IMR-90 (cell line): ENCODE results near the gene HVCN1. TPM values are rescaled to one million over a fixed set of nuclear protein-coding genes. Genes with fewer than 3 reads are reported as not detected.

ENCODE experiments used
- ATAC-seq: fragments of 200-7000 bp; cut with Tn5 transposase; 2 replicates; pipeline ENCODE4 v1.9.1; 2020; ENCODE audit warnings: low read depth, mild to moderate bottlenecking, moderate library complexity
- BruUV-seq: library from RNA; stranded (reverse); fragments of 400-500 nt; replicated peaks from 2 replicates; lab custom pipeline; 2021; lab: Mats Ljungman, UMichigan
- CTCF ChIA-PET: fragments of 300-600 bp; formaldehyde crosslinking; extraction: SDS; loops from one replicate; lab custom pipeline; 2021; ENCODE audit warnings: antibody characterized with exemption; lab: Yijun Ruan, JAX
- POLR2A ChIA-PET: fragments of 300-600 bp; sonication (Branson Sonifier 250); formaldehyde crosslinking; loops from one replicate; lab custom pipeline; 2022; ENCODE audit warnings: antibody characterized with exemption; ENCODE audit not compliant: unreplicated experiment; lab: Charles Lee
- DNase-seq: peaks from one replicate; pipeline ENCODE4 v3.0.0; 2013
- H2AFZ ChIP-seq: replicated peaks from 2 replicates; pipeline ENCODE3; 2013; ENCODE audit warnings: low read length, mild to moderate bottlenecking; ENCODE audit not compliant: poor library complexity
- H2AK5ac ChIP-seq: 2 replicates; pipeline ENCODE4 v1.6.1; 2013; ENCODE audit warnings: low read depth, low read length, inconsistent platforms
- H2AK9ac ChIP-seq: replicated peaks from 2 replicates; pipeline ENCODE3; 2013; ENCODE audit warnings: mild to moderate bottlenecking, low read depth, low read length, moderate library complexity; ENCODE audit not compliant: poor library complexity
- H2BK120ac ChIP-seq: 2 replicates; pipeline ENCODE4 v1.6.1; 2013; ENCODE audit warnings: low read depth, low read length, inconsistent platforms
- H2BK15ac ChIP-seq: 3 replicates; pipeline ENCODE4 v1.6.1; 2013; ENCODE audit warnings: low read depth, low read length, inconsistent platforms
- H2BK20ac ChIP-seq: 2 replicates; pipeline ENCODE4 v1.6.1; 2013; ENCODE audit warnings: low read depth, mild to moderate bottlenecking, inconsistent platforms, low read length, moderate library complexity
- H2BK5ac ChIP-seq: 2 replicates; pipeline ENCODE4 v1.6.1; 2013; ENCODE audit warnings: mild to moderate bottlenecking, low read depth, low read length, inconsistent platforms; ENCODE audit not compliant: poor library complexity, severe bottlenecking
- H3K14ac ChIP-seq: replicated peaks from 2 replicates; pipeline ENCODE4 v1.6.1; 2013; ENCODE audit warnings: low read depth, low read length, inconsistent platforms
- H3K18ac ChIP-seq: 2 replicates; pipeline ENCODE4 v1.6.1; 2013; ENCODE audit warnings: low read depth, low read length, control low read depth
- H3K23ac ChIP-seq: 2 replicates; pipeline ENCODE4 v1.6.1; 2013; ENCODE audit warnings: low read depth, low read length, inconsistent platforms
- H3K27ac ChIP-seq: 2 replicates; pipeline ENCODE4 v1.5.1; 2013; ENCODE audit warnings: mild to moderate bottlenecking, control low read depth, low read length; ENCODE audit not compliant: insufficient read depth
- H3K27me3 ChIP-seq: 2 replicates; pipeline ENCODE4 v1.6.1; 2013; ENCODE audit warnings: low read length; ENCODE audit not compliant: control insufficient read depth, insufficient read depth
- H3K36me3 ChIP-seq: 2 replicates; pipeline ENCODE4 v1.6.1; 2013; ENCODE audit warnings: low read length, mixed read lengths; ENCODE audit not compliant: control insufficient read depth, insufficient read depth
- H3K4ac ChIP-seq: 2 replicates; pipeline ENCODE4 v1.6.1; 2013; ENCODE audit warnings: low read depth, low read length, inconsistent platforms
- H3K4me1 ChIP-seq: 2 replicates; pipeline ENCODE4 v1.6.1; 2013; ENCODE audit warnings: low read length, mixed read lengths; ENCODE audit not compliant: control insufficient read depth, insufficient read depth
- H3K4me2 ChIP-seq: 2 replicates; pipeline ENCODE4 v1.6.1; 2013; ENCODE audit warnings: low read depth, mild to moderate bottlenecking, control low read depth, low read length, moderate library complexity
- H3K4me3 ChIP-seq: 2 replicates; pipeline ENCODE4 v1.5.1; 2013; ENCODE audit warnings: low read depth, mild to moderate bottlenecking, control low read depth, low read length, moderate library complexity; ENCODE audit not compliant: insufficient read depth
- H3K56ac ChIP-seq: 2 replicates; pipeline ENCODE4 v1.6.1; 2013; ENCODE audit warnings: low read length, inconsistent platforms; ENCODE audit not compliant: insufficient read depth; ENCODE audit errors: extremely low read depth
- H3K79me1 ChIP-seq, 2 experiments: 2 replicates each; pipeline ENCODE4 v1.6.1; 2013; ENCODE audit warnings: low read length in 2 of 2, inconsistent platforms in 1 of 2, low read depth in 1 of 2
- H3K9ac ChIP-seq: 2 replicates; pipeline ENCODE4 v1.6.1; 2013; ENCODE audit warnings: low read depth, low read length, control low read depth
- H3K9me1 ChIP-seq: 2 replicates; pipeline ENCODE4 v1.6.1; 2013; ENCODE audit warnings: low read length, inconsistent platforms; ENCODE audit not compliant: insufficient read depth
- H3K9me3 ChIP-seq: 2 replicates; pipeline ENCODE4 v1.6.1; 2013; ENCODE audit warnings: low read length; ENCODE audit not compliant: control insufficient read depth, insufficient read depth
- H4K20me1 ChIP-seq: 2 replicates; pipeline ENCODE4 v1.6.1; 2013; ENCODE audit warnings: low read length, inconsistent platforms; ENCODE audit not compliant: insufficient read depth
- H4K5ac ChIP-seq: 2 replicates; pipeline ENCODE4 v1.6.1; 2013; ENCODE audit warnings: mild to moderate bottlenecking, low read depth, low read length, control low read depth
- H4K8ac ChIP-seq, 2 experiments: 2 replicates each; pipeline ENCODE4 v1.6.1; 2013; ENCODE audit warnings: low read depth in 2 of 2, low read length in 2 of 2, control low read depth in 1 of 2, inconsistent platforms in 1 of 2
- H4K91ac ChIP-seq: 2 replicates; pipeline ENCODE4 v1.6.1; 2013; ENCODE audit warnings: low read depth, low read length, inconsistent platforms; ENCODE audit not compliant: insufficient read depth
- FOS ChIP-seq: fragments of 150-350 bp; IDR thresholded peaks from 2 replicates; pipeline ENCODE4 v1.6.1; 2016; ENCODE audit warnings: low read depth, low read length
- WGBS, 2 experiments: methylation state at CpG; one replicate each; pipeline versions ENCODE4 v1.1.5 to v1.1.7; 2013; ENCODE audit warnings: missing lambda C conversion rate in 2 of 2; ENCODE audit not compliant: insufficient read length in 1 of 2; ENCODE audit errors: extremely low coverage in 2 of 2; 5-methylcytosine and 5-hydroxymethylcytosine counted together
- dilution Hi-C: fragments of 300-500 bp; cut with HindIII; formaldehyde crosslinking; loops from one replicate; pipeline ENCODE4 v1.14.3; 2018; ENCODE audit warnings: low sequenced_read_pairs; ENCODE audit not compliant: unreplicated experiment
- in situ Hi-C: fragments of 300-500 bp; cut with MboI; formaldehyde crosslinking; loops from 3 replicates; pipeline ENCODE4 v1.14.3; 2019; ENCODE audit warnings: low sequenced_read_pairs, inconsistent platforms, mixed read lengths
- intact Hi-C: fragments of 100-400 bp; cut with micrococcal nuclease; formaldehyde crosslinking; loops from 2 replicates; pipeline ENCODE4 v1.10.0; 2022
- polyA plus RNA-seq, 3 experiments: library from polyadenylated mRNA; depleted of rRNA; stranded (reverse); fragments of >200 nt; gene quantifications; 2 replicates each; pipeline ENCODE4 v1.2.3, GENCODE V29; 2012; ENCODE audit warnings: low replicate concordance in 1 of 3
- total RNA-seq: library from RNA; depleted of rRNA; stranded (reverse); fragments of >200 nt; gene quantifications from 2 replicates; pipeline ENCODE4 v1.2.3, GENCODE V29; 2012
- TF ChIP-seq, protein P1 (sequence below): fragments of 150-350 bp; IDR thresholded peaks from 2 replicates; pipeline ENCODE4 v1.6.1; 2016; ENCODE audit warnings: low read depth, mild to moderate bottlenecking, low read length, moderate library complexity, borderline replicate concordance

Gene HVCN1
- total and polyA plus RNA-seq, 2 of the 4 experiments (the other 2 are of a cell fraction) = 1.9 to 2.0 TPM

DNA sequence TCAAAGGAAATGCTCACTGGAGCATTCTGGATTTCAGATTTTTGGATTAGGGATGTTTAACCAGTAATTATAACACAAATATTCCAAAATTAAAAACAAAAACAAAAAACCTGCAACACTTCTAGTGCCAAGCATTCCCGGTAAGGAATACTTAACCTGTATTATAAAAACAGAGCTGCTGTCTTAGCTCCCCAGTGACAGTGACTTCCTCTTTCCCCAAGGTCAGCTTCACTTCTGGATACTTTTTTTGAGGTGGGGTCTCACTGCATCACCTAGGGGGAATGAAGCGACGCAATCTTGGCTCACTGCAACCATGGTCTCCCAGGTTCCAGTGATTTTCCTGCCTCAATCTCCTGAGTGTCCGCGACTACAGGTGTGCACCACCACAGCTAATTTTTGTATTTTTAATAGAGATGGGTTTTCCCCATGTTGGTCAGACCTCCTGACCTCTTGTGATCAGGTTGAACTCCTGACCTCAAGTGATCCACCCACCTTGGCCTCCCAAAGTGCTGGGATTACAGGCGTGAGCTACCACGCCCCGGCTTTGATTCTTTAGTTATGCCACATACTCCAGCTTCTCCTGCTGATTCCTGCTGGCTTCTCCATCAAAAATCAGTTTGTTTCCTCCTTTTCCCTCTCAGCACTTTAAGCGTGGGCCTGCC, 37.9 kb upstream of the HVCN1 start:
- Histone ChIP-seq H3K4ac (no peak overlapping the region), H4K8ac (no peak overlapping the region), H4K20me1 (peaks cover 34% of the 10 kb centered on the region), H2BK5ac (no peak overlapping the region), H3K9me1 (peaks cover 4% of the 10 kb centered on the region), H3K23ac (no peak overlapping the region), H2AFZ (no peak overlapping the region), H3K27me3 (no peaks in the 10 kb centered on the region), H3K4me3 (no peak overlapping the region), H2AK9ac (no peak overlapping the region), H3K14ac (no peak overlapping the region), H3K56ac (no peak overlapping the region), H4K91ac (no peak overlapping the region), H3K4me2 (no peak overlapping the region), H3K9me3 (no peaks in the 10 kb centered on the region), H3K4me1 (no peaks in the 10 kb centered on the region), H3K9ac (no peak overlapping the region), H2BK120ac (no peak overlapping the region), H3K18ac (no peak overlapping the region), H2BK15ac (no peak overlapping the region), H2BK20ac (no peak overlapping the region), H3K36me3 (peaks cover 49% of the 10 kb centered on the region), H4K5ac (no peak overlapping the region), H3K79me1 (peaks cover 30 to 44% of the 10 kb centered on the region in 2 experiments), H2AK5ac (no peak overlapping the region), H3K27ac (no peak overlapping the region)
- dilution Hi-C loops = no loop called here
- ChIA-PET POLR2A (no interaction called here), CTCF (interaction anchor here (0.7 kb wide), 1 partner anchor 78 kb away, joined by 3 read pairs; no protein-coding TSS in a partner anchor)
- no peak for ATAC-seq
- BruUV-seq = no TSS peak
- 88% methylated on average over 3 of the region's 9 CpGs; no CpG with 5 or more reads in 1 of the 2 experiments for WGBS, 2 experiments
- DNase-seq = no peak
- in situ Hi-C loops = no loop called here
- intact Hi-C loops = loop anchor here (10.0 kb wide), 1 partner anchor 272 kb away; the partner anchor contains the start of gene ARPC3
- TF ChIP-seq FOS = no peak
- TF ChIP-seq, protein P1, sequence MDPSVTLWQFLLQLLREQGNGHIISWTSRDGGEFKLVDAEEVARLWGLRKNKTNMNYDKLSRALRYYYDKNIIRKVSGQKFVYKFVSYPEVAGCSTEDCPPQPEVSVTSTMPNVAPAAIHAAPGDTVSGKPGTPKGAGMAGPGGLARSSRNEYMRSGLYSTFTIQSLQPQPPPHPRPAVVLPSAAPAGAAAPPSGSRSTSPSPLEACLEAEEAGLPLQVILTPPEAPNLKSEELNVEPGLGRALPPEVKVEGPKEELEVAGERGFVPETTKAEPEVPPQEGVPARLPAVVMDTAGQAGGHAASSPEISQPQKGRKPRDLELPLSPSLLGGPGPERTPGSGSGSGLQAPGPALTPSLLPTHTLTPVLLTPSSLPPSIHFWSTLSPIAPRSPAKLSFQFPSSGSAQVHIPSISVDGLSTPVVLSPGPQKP = no peak
